HG02763 (cell line): ENCODE data around the gene UGT1A8.

Experiments used
- ATAC-seq: cut with Tn5 transposase; IDR thresholded peaks from one replicate; pipeline ENCODE4 v1.9.1; 2021; ENCODE audit warnings: mild to moderate bottlenecking, moderate library complexity; ENCODE audit not compliant: unreplicated experiment

Gene UGT1A8

DNA sequence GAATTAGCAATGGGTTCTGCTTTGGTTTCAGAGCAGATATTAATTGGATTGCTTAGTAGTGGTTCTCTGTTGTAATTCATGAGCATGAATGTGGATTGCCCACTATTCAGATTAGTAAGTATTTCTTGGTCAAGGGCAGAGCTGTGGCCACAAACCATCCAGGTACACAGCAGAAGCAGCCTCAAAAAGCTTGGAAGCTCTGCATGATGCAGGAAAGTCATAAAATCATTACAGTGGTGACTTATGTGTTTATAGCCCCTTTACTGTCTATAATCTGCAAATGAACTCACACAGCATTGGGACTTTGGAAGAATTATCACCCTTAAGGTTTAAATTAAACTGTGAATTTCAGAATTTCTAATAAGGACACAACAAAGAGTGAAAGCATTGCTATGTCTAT is 140.7 kb downstream of the UGT1A8 start:
- no peak for ATAC-seq

GRCh38 chr2:233758849-233759248 is 141.4 kb downstream of the UGT1A8 start:
- no peak for ATAC-seq

DNA sequence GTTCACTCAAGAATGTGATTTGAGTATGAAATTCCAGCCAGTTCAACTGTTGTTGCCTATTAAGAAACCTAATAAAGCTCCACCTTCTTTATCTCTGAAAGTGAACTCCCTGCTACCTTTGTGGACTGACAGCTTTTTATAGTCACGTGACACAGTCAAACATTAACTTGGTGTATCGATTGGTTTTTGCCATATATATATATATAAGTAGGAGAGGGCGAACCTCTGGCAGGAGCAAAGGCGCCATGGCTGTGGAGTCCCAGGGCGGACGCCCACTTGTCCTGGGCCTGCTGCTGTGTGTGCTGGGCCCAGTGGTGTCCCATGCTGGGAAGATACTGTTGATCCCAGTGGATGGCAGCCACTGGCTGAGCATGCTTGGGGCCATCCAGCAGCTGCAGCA is 142.6 kb downstream of the UGT1A8 start, which contains the start of gene UGT1A1:
TSS of gene UGT1A1 (plus strand) at position 228 of the 400 bp plus-strand sequence. CDS start at position 246, 18 bp downstream.
- no peak for ATAC-seq

DNA sequence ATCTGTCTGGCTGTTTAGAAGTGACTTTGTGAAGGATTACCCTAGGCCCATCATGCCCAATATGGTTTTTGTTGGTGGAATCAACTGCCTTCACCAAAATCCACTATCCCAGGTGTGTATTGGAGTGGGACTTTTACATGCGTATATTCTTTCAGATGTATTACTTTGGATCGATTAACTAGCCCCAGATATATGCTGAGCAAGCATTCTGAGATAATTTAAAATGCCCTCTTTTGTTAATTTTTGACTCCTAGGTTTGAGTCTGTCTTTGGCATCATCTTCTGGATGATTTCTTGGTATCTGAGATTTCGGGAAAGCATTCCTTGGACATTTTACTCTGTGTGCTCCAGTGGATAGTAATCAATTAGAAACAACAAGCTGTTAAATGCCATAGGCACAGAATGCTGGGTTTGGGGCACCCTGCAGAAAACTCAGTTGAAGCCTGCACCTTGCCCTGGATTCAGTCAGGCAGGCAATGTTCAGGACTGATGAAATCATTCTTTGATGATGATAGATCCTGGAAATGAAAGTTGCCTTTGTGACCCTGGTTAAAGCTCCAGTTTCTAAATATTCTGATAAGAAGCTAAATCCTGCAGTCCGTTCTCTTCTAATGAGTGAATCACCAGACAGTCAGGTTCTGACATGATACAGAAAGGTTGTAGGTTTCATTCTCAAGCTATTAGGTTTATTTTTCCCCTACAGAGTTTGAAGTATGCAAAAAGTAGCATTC is 143.8 kb downstream of the UGT1A8 start:
- ATAC-seq: no peak

GRCh38 chr2:233764264-233764663 is 146.8 kb downstream of the UGT1A8 start:
- no peak for ATAC-seq

- no peak for ATAC-seq
These were observed 147.3 kb downstream of the UGT1A8 start for GRCh38 chr2:233764761-233765160.

DNA sequence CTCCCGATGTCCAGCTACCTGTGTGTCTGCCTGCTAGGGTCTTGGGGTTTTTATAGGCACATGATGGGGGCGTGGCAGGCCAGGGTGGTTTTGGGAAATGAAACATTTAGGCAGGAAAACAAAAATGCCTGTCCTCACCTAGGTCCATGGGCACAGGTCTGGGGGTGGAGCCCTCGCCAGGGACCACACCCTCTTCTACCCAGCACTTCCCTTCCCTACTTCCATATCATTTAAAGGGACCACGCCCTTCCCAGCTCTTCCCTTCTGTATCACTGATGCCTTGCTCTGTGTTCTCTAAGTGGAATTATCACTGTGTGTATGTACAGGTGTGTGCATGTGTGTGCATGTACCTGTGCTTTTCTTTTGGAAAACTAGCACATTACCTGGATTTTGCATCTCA is 149.0 kb downstream of the UGT1A8 start:
- no peak for ATAC-seq

DNA sequence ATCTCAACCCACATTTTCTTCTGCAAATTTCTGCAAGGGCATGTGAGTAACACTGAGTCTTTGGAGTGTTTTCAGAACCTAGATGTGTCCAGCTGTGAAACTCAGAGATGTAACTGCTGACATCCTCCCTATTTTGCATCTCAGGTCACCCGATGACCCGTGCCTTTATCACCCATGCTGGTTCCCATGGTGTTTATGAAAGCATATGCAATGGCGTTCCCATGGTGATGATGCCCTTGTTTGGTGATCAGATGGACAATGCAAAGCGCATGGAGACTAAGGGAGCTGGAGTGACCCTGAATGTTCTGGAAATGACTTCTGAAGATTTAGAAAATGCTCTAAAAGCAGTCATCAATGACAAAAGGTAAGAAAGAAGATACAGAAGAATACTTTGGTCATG is 150.6 kb downstream of the UGT1A8 start:
- ATAC-seq: no peak

- no peak for ATAC-seq
These were observed 151.8 kb downstream of the UGT1A8 start for GRCh38 chr2:233769260-233769659.

DNA sequence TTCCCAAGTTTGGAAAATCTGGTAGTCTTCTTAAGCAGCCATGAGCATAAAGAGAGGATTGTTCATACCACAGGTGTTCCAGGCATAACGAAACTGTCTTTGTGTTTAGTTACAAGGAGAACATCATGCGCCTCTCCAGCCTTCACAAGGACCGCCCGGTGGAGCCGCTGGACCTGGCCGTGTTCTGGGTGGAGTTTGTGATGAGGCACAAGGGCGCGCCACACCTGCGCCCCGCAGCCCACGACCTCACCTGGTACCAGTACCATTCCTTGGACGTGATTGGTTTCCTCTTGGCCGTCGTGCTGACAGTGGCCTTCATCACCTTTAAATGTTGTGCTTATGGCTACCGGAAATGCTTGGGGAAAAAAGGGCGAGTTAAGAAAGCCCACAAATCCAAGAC is 154.7 kb downstream of the UGT1A8 start:
- no peak for ATAC-seq

- ATAC-seq: no peak
These were observed 155.2 kb downstream of the UGT1A8 start for GRCh38 chr2:233772583-233772982.

- no peak for ATAC-seq
These were observed 156.4 kb downstream of the UGT1A8 start for GRCh38 chr2:233773854-233774253.

GRCh38 chr2:233775414-233775813 is 158.0 kb downstream of the UGT1A8 start:
- no peak for ATAC-seq

DNA sequence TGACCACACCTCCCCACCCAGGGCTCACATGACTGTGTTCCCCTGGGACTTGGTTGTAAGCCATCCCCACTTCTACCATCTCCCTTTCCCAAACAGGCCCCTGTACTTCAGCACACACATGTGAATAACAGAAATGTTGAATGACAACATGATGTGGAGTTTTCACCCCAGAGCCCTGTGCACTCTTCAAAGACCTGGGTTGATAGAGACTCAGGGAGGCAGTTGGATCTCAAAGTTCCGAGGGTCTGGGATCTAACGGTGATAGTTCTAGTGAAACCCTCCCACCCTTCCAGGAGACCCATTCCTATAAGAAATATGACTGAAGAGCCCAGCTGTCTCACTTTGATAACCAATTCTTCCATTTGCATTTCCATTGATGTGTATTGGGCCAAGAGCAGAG is 160.6 kb downstream of the UGT1A8 start, which contains the start of gene MROH2A:
TSS of gene MROH2A (plus strand) at position 301 of the 400 bp plus-strand sequence. CDS start 1,029 bp downstream, outside the sequence.
- ATAC-seq: no peak

DNA sequence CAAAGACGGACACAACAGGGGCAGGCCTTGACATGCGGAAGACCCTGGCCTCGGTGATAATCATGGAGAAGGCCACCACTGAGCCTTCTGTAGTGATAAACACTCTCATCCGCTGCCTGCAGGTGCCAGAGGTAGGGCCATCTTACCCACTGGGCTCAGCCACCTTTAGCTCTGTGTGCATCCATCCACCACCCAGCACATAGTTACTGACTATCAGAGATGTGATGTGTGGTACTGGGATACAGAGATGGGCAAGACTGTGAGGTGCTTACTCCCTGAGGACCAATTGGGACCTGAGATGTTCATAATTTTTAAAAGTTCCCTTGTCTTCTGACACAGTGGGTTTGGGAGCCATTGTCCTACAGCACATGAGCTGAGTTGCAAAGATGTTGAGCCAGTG is 162.3 kb downstream of the UGT1A8 start:
- no peak for ATAC-seq

DNA sequence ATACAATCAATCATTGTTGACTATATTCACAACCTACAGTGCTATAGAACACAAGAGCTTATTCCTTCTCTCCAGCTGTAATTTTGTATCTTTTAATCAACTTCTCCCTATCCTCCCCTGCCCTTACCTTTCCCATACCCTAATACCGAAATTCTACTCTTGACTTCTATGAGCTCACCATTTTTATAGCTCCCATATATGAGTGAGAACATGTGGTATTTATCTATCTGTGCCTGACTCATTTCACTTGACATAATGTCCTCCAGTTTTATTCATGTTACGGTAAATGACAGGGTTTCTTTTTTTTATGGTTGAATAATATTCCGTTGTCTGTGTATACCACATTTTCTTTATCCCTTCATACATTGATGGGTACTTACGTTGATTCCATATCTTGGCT is 163.3 kb downstream of the UGT1A8 start:
- no peak for ATAC-seq

DNA sequence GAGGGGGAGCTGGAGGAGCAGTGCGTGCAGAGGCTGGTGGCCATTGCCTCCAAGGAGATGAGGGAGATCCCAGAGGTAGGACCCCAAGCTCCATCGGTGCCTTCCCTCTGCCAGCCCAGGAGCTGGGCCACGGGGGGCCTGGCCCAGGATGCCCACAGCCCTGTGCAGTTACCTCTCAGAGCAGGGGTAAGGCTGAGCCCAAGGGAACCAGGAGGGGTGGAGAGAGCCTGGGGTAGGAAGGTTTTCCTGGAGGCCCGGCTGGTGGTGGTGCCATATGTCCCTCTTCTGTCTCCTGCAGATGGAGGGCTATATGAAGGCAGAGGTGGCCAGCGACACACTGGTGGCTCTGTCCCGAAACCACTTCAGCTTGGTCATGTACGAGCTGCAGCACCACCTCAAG is 172.1 kb downstream of the UGT1A8 start:
- no peak for ATAC-seq

GRCh38 chr2:233791151-233791882 is 173.9 kb downstream of the UGT1A8 start:
- ATAC-seq: no peak

GRCh38 chr2:233791883-233792329 is 174.5 kb downstream of the UGT1A8 start:
- ATAC-seq: no peak

DNA sequence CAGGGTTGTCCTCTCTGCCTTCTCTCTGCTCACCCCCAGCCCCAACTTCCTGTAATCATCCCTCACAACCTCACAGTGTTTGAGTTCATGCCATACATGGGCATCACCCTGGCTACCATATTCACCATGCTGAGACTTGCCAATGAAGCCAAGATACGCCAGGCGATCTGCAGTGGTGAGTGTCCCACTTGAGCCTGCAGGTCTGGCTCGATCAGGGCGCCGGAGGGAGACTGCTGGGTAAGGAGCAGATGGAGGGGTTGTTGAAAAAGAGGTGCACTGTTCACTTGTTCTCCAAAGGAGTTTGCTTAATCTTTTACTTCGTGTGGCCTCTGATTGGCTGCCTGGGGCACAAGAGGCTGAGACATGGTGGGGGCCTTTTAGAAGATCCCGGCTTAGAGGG is 175.3 kb downstream of the UGT1A8 start:
- no peak for ATAC-seq

- ATAC-seq: no peak
These were observed 176.2 kb downstream of the UGT1A8 start for GRCh38 chr2:233793465-233794127.
